ENCODE data around the gene SERINC2.
A peak's percentile ranks its signal among the peaks of the same experiment; 100 is the strongest.

Gene SERINC2

DNA sequence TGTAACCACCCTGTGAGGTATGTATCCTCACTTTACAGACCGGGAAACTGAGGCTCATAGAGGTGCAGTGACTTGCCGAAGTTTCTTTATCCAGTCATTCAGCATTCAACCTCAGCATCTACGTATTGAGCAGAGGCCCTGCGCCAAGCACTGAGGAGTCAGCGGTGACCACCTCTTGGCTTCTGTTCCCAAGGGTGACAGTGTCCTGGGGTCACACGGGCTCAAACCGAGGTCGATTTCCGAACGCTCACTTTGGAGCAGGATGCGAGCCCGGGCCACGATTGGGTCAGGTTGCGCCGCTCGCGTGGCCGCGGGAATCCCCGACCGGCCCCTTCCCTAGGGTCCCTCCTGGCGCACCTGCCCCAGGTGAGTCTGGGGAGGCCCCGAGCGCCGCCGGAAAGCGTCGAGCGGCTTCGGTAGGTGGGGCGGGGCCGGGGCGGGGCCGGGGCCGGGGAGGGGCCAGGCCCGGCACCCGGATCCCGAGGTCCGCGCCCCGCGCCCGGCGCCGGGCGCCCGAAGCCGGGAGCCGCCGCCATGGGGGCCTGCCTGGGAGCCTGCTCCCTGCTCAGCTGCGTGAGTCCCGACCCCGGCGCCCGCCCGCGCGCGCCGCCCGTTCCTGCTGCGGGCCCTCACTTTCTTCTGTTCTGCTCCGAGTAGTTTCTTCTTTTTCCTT is at the start of gene SERINC2:
TSS of gene SERINC2 (plus strand) at position 482 of the 673 bp plus-strand sequence. CDS start at position 535, 53 bp downstream.
- TF ChIP-seq, protein P1, sequence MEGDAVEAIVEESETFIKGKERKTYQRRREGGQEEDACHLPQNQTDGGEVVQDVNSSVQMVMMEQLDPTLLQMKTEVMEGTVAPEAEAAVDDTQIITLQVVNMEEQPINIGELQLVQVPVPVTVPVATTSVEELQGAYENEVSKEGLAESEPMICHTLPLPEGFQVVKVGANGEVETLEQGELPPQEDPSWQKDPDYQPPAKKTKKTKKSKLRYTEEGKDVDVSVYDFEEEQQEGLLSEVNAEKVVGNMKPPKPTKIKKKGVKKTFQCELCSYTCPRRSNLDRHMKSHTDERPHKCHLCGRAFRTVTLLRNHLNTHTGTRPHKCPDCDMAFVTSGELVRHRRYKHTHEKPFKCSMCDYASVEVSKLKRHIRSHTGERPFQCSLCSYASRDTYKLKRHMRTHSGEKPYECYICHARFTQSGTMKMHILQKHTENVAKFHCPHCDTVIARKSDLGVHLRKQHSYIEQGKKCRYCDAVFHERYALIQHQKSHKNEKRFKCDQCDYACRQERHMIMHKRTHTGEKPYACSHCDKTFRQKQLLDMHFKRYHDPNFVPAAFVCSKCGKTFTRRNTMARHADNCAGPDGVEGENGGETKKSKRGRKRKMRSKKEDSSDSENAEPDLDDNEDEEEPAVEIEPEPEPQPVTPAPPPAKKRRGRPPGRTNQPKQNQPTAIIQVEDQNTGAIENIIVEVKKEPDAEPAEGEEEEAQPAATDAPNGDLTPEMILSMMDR (IDR thresholded peaks at IDR 0.05) = no peak
- DNase-seq (ENCODE audit: low spot score) = no peak
- Histone ChIP-seq H3K4me3 (peak within 1 kb of the TSS; percentile 74), H3K27ac (no peak within 1 kb of the TSS)

DNA sequence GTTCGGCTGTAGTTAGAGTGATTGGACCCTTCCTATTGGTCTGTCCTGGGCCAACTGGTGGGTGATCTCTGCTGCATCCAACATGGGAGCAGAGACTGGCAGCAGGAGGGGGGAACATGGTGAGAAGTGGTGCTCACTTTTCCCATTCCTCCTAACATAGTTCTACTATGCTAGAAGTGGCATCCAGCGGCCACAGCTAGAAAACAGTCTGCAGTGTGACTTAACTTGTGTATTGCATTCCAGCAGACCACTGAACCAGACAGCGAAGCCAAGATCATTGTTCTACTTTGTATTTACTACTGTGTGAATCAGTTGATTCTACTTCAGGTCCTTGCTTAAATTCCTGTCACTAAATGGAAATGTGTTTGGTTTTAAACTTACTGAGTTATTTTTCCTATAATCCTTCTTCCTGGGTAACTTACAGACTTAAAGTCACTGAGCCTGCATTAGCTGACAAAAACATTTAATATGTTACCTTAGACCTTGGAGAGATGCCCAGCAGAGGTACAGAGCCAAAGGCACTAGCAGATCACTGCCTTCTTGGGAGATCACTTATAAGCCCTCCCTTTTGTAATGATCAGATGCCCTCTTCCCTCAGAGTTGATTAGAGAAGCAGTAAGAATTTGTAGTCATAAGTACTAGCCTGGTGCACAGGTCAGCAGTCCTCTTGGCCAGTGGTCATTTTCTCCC is 48.3 kb upstream of the SERINC2 start:
- Histone ChIP-seq H3K4me3 (no peak overlapping the region), H3K27ac (no peak overlapping the region)
- DNase-seq (ENCODE audit: low spot score) = no peak
- TF ChIP-seq, protein P1 (IDR thresholded peaks at IDR 0.05) = no peak

DNA sequence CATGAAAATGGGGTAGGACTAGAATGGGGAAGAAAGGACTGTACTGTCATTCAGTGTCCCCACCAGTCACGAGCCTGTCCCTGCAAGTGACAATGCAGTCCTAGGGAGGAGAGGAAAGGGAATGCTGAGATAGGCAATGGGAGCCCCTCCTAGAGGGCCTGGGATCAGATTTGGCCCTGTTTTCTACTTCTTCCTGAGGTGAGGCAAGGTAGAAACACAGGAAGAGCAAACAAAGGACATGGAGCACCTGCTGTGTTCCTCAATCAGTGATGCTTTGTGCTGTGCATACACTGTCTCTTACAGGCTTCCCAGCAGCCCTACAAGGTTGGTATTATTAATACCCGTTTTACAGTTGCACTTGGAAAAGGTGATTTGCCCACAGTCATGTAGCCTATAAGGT is 46.2 kb upstream of the SERINC2 start:
- TF ChIP-seq, protein P1 (IDR thresholded peaks at IDR 0.05) = no peak
- Histone ChIP-seq H3K27ac (no peak overlapping the region), H3K4me3 (no peak overlapping the region)
- no peak for DNase-seq (ENCODE audit: low spot score)

DNA sequence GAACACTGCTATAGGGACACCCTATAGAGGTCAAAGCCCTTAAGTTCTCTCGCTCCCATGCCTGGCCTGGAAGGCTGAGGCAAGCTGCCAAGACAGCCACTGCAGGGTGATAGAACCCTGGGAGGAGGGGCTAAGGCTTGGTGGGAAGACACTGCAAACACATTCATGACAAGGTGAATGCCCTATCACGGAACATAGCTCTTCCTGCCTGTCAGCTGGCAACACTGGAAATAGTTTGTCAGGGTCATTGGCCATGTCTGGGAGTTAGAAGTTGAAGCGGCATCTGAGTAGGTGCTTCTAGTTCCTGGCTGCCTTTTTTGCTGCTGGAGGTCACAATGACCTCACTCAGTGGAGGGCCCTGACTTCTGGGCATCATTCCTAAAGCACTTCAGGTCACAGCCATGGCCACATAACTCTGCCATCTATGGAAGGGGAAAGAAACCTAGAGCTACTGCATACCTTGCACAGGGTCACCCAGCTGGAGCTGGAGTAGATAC is 44.4 kb upstream of the SERINC2 start:
- Histone ChIP-seq H3K4me3 (no peak overlapping the region), H3K27ac (peak overlapping the region; percentile 46 to 64)
- DNase-seq (ENCODE audit: low spot score) = no peak
- TF ChIP-seq, protein P1 (IDR thresholded peaks at IDR 0.05) = no peak

DNA sequence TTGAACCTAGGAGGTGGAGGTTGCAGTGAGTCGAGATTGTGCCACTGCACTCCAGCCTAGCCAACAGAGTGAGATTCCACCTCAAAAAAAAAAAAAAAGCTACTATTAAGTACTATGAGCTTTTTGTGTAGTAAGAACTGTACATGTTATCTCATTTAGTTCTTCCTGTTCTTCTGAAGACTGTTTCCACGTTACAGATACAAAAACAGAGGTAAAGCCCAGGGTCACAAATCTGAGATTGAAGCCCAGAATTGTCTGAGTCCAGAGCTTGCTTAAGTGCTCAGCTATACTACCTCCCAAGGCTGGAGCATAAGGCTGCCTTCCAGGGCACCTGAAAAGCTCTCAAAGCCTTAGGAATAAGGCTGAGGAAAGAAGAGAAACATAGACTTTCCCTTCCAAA is 43.0 kb upstream of the SERINC2 start:
- TF ChIP-seq, protein P1 (IDR thresholded peaks at IDR 0.05) = no peak
- H3K27ac ChIP-seq = peak overlapping the region; percentile 21 to 96
- H3K4me3 ChIP-seq = no peak overlapping the region
- DNase-seq (ENCODE audit: low spot score) = no peak

DNA sequence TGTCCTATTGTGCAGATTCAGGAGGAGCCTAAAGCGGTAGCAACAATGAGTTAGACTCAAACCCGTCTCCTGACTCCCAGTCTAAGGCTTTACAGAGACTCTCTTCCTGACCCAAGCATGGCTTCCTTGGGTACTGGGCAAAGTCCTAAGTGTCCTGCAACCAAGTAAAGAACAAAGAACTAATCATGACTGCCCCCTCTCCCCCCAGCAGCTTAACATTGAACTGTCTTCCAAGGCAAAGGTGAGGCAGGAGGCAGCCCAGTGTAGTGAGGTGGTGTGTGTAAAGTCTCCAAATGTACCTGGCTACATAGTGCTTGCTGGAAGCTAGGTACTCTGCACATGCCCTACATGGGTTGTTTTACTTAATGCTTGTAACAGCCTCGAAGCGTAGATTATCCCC is 42.4 kb upstream of the SERINC2 start:
- H3K4me3 ChIP-seq = peak overlapping the region; percentile 74
- DNase-seq (ENCODE audit: low spot score) = no peak
- TF ChIP-seq, protein P1 (IDR thresholded peaks at IDR 0.05) = no peak
- H3K27ac ChIP-seq = peak overlapping the region; percentile 21 to 96

Measured in coronary artery (tissue), 2 donors.